Astrocyte of the cerebellum (primary cell): ENCODE results near the gene MIS18A.
"Not testable (repeated sequence)": the region's sequence is repeated elsewhere in the genome, so short reads cannot be mapped to it uniquely, and the experiment has no call there.

Experiments used
- DNase-seq: peaks from one replicate; pipeline ENCODE4 v3.0.0-alpha.2; 2011; ENCODE audit warnings: low read depth
- H3K4me3 ChIP-seq: 2 replicates; pipeline ENCODE4 v1.5.1; 2011; ENCODE audit warnings: mild to moderate bottlenecking, low read depth, low read length, moderate library complexity
- CTCF ChIP-seq: IDR thresholded peaks from 2 replicates; pipeline ENCODE4 v1.5.1; 2012; ENCODE audit warnings: low read length, low read depth, moderate library complexity, mild to moderate bottlenecking; ENCODE audit errors: missing control alignments
- in situ Hi-C: cut with HindIII; loops from 2 replicates; pipeline ENCODE4 v1.10.0; 2017; ENCODE audit warnings: low sequenced_read_pairs

MIS18A gene

GRCh38 chr21:32261929-32262328, 16.9 kb downstream of the MIS18A start:
- no peak overlapping the region for H3K4me3 ChIP-seq
- no peak for TF ChIP-seq CTCF
- in situ Hi-C loops = no loop called here
- DNase-seq = no peak

- TF ChIP-seq CTCF = no peak
- in situ Hi-C loops = no loop called here
Observed at GRCh38 chr21:32260130-32260529, 18.7 kb downstream of the MIS18A start.

GRCh38 chr21:32258786-32259048, 20.1 kb downstream of the MIS18A start:
- DNase-seq, H3K4me3 ChIP-seq, in situ Hi-C loops: not testable (repeated sequence)

More at GRCh38 chr21:32260130-32260529, 18.7 kb downstream of the MIS18A start:
- DNase-seq = no peak
- no peak overlapping the region for H3K4me3 ChIP-seq

GRCh38 chr21:32257962-32258785, 20.7 kb downstream of the MIS18A start:
- TF ChIP-seq CTCF = peak; percentile 79
- no peak overlapping the region for H3K4me3 ChIP-seq
- peak; percentile 83 for DNase-seq
- in situ Hi-C loops = no loop called here

- no peak overlapping the region for H3K4me3 ChIP-seq
- peak; percentile 91 for DNase-seq
- no peak for TF ChIP-seq CTCF
- in situ Hi-C loops = no loop called here
Observed at GRCh38 chr21:32256873-32257620, 21.8 kb downstream of the MIS18A start.

GRCh38 chr21:32256251-32256650, 22.6 kb downstream of the MIS18A start:
- in situ Hi-C loops = no loop called here
- no peak overlapping the region for H3K4me3 ChIP-seq
- TF ChIP-seq CTCF = no peak
- DNase-seq = no peak

- in situ Hi-C loops = no loop called here
- DNase-seq = no peak
- no peak for TF ChIP-seq CTCF
- H3K4me3 ChIP-seq = no peak overlapping the region
Observed at GRCh38 chr21:32253215-32253641, 25.6 kb downstream of the MIS18A start.
